ENCODE measurements around the gene CHL1.

CHL1 gene

DNA sequence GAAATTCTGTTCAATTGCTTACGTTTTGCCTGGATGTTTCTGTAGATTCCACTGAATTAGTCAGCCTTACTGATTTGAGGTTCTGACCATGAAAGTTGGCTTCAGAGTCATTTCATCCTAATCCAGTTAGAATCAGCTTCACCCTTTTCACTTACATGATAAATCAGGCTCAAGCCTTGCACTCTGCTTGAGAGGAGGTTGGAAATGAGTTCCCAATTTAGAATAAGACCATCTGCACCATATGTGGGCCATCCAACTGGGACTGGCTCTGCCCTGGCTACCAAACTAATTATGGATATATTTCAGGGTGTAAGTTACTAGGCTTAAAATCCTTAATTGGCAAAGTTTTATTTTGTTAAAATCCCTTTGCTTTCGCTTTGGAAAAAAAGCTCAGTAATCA, 255.7 kb downstream of the CHL1 start:
- no peak for TF ChIP-seq CTCF (IDR thresholded peaks at IDR 0.05; ENCODE audit: low read depth, low read length, missing control alignments)
- no peak overlapping the region for H3K4me3 ChIP-seq (ENCODE audit: low read depth, low read length)
- no peaks in the 10 kb centered on the region for H3K36me3 ChIP-seq (replicated peaks)
- H3K27ac ChIP-seq: no peak overlapping the region
- in situ Hi-C loops (cut with HindIII; ENCODE audit: low pct_ligation_motif_present, low sequenced_read_pairs): no loop called here
- no peak for DNase-seq
- H3K27me3 ChIP-seq (replicated peaks): no peaks in the 10 kb centered on the region

DNA sequence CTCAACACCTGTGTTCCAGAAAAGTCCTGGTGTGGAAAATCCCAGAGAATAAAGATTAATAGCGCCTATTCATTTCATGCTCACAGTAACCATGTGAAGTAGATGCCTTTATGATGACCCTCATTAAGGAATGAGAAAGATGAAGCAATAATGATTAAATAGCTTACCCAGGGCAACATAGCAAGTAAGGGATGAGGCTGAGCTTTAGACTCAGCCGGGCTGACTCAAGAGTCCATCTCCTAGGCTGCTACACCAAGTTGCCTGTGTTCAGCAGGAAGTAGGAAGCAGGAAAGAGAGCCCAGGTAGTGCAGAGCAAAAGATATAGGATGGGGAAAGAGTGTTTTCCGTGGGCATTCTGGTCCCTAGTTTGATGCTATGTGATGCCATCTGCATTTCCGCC, 256.5 kb downstream of the CHL1 start:
- no peaks in the 10 kb centered on the region for H3K27me3 ChIP-seq (replicated peaks)
- no peak overlapping the region for H3K4me3 ChIP-seq (ENCODE audit: low read depth, low read length)
- H3K36me3 ChIP-seq (replicated peaks): no peaks in the 10 kb centered on the region
- TF ChIP-seq CTCF (IDR thresholded peaks at IDR 0.05; ENCODE audit: low read depth, low read length, missing control alignments): no peak
- no peak for DNase-seq
- no peak overlapping the region for H3K27ac ChIP-seq
- in situ Hi-C loops (cut with HindIII; ENCODE audit: low pct_ligation_motif_present, low sequenced_read_pairs): no loop called here

- DNase-seq: no peak
- Histone ChIP-seq H3K36me3 (replicated peaks) (no peaks in the 10 kb centered on the region), H3K4me3 (ENCODE audit: low read depth, low read length) (no peak overlapping the region), H3K27ac (no peak overlapping the region), H3K27me3 (replicated peaks) (no peaks in the 10 kb centered on the region)
- TF ChIP-seq CTCF (IDR thresholded peaks at IDR 0.05; ENCODE audit: low read depth, low read length, missing control alignments): no peak
- in situ Hi-C loops (cut with HindIII; ENCODE audit: low pct_ligation_motif_present, low sequenced_read_pairs): no loop called here
Measured at GRCh38 chr3:454986-455385, 258.4 kb downstream of the CHL1 start.

- DNase-seq: no peak
- in situ Hi-C loops (cut with HindIII; ENCODE audit: low pct_ligation_motif_present, low sequenced_read_pairs): no loop called here
- no peak for TF ChIP-seq CTCF (IDR thresholded peaks at IDR 0.05; ENCODE audit: low read depth, low read length, missing control alignments)
- Histone ChIP-seq H3K36me3 (replicated peaks) (no peaks in the 10 kb centered on the region), H3K27me3 (replicated peaks) (no peaks in the 10 kb centered on the region), H3K27ac (no peak overlapping the region), H3K4me3 (ENCODE audit: low read depth, low read length) (no peak overlapping the region)
Measured at GRCh38 chr3:458124-458523, 261.6 kb downstream of the CHL1 start.

GRCh38 chr3:458653-459310, 262.2 kb downstream of the CHL1 start:
- in situ Hi-C loops (cut with HindIII; ENCODE audit: low pct_ligation_motif_present, low sequenced_read_pairs): no loop called here
- DNase-seq: no peak
- Histone ChIP-seq H3K36me3 (replicated peaks) (no peaks in the 10 kb centered on the region), H3K4me3 (ENCODE audit: low read depth, low read length) (no peak overlapping the region), H3K27ac (no peak overlapping the region), H3K27me3 (replicated peaks) (no peaks in the 10 kb centered on the region)
- TF ChIP-seq CTCF (IDR thresholded peaks at IDR 0.05; ENCODE audit: low read depth, low read length, missing control alignments): no peak

Measured in brain microvascular endothelial cell (primary cell).